HG03045 (cell line): ENCODE data around the gene GALNT18.

Source experiments
- ATAC-seq: cut with Tn5 transposase; IDR thresholded peaks from one replicate; pipeline ENCODE4 v1.9.1; 2021; ENCODE audit warnings: mild to moderate bottlenecking, moderate library complexity; ENCODE audit not compliant: unreplicated experiment

Gene GALNT18

GRCh38 chr11:11442791-11443190 lies 179.0 kb downstream of the GALNT18 start:
- ATAC-seq = no peak

GRCh38 chr11:11441516-11441915 lies 180.3 kb downstream of the GALNT18 start:
- ATAC-seq = no peak

GRCh38 chr11:11441091-11441490 lies 180.7 kb downstream of the GALNT18 start:
- ATAC-seq = no peak

- no peak for ATAC-seq
Measured at GRCh38 chr11:11440144-11440543, 181.7 kb downstream of the GALNT18 start.

GRCh38 chr11:11439591-11439990 lies 182.2 kb downstream of the GALNT18 start:
- no peak for ATAC-seq

- ATAC-seq = no peak
Measured at GRCh38 chr11:11436715-11437313, 185.0 kb downstream of the GALNT18 start.

- no peak for ATAC-seq
Measured at GRCh38 chr11:11435635-11436034, 186.2 kb downstream of the GALNT18 start.

GRCh38 chr11:11433960-11434359 lies 187.8 kb downstream of the GALNT18 start:
- no peak for ATAC-seq

- ATAC-seq = no peak
Measured at GRCh38 chr11:11432621-11433319, 189.0 kb downstream of the GALNT18 start.

GRCh38 chr11:11430431-11430830 lies 191.4 kb downstream of the GALNT18 start:
- ATAC-seq = no peak

GRCh38 chr11:11428714-11429113 lies 193.1 kb downstream of the GALNT18 start:
- ATAC-seq = no peak

GRCh38 chr11:11427542-11427941 lies 194.3 kb downstream of the GALNT18 start:
- ATAC-seq = no peak

GRCh38 chr11:11427140-11427539 lies 194.7 kb downstream of the GALNT18 start:
- ATAC-seq = no peak

GRCh38 chr11:11426226-11426952 lies 195.4 kb downstream of the GALNT18 start:
- ATAC-seq = no peak

- ATAC-seq = no peak
Measured at GRCh38 chr11:11425806-11426205, 196.0 kb downstream of the GALNT18 start.

- ATAC-seq = no peak
Measured at GRCh38 chr11:11424688-11425087, 197.1 kb downstream of the GALNT18 start.

- ATAC-seq = no peak
Measured at GRCh38 chr11:11422411-11423128, 199.2 kb downstream of the GALNT18 start.

- no peak for ATAC-seq
Measured at GRCh38 chr11:11421509-11421908, 200.3 kb downstream of the GALNT18 start.

GRCh38 chr11:11420899-11421285 lies 200.9 kb downstream of the GALNT18 start:
- ATAC-seq = no peak

- ATAC-seq = no peak
Measured at GRCh38 chr11:11420191-11420898, 201.5 kb downstream of the GALNT18 start.

GRCh38 chr11:11419747-11420146 lies 202.1 kb downstream of the GALNT18 start:
- ATAC-seq = no peak
